NB4 (cell line): ENCODE measurements around the gene BMP8A.

ENCODE experiments used
- POLR2A ChIP-seq: IDR thresholded peaks from 2 replicates; pipeline ENCODE4 v1.6.1; 2011; ENCODE audit warnings: mild to moderate bottlenecking; ENCODE audit not compliant: insufficient read length; ENCODE audit errors: extremely low read depth
- TF ChIP-seq, protein P1 (sequence below): IDR thresholded peaks from one replicate; pipeline ENCODE4 v1.5.1; 2012; ENCODE audit warnings: low read depth, low read length
- TF ChIP-seq, protein P2 (sequence below): IDR thresholded peaks from 2 replicates; pipeline ENCODE4 v1.6.1; 2011; ENCODE audit warnings: low read depth, low read length

DNA sequence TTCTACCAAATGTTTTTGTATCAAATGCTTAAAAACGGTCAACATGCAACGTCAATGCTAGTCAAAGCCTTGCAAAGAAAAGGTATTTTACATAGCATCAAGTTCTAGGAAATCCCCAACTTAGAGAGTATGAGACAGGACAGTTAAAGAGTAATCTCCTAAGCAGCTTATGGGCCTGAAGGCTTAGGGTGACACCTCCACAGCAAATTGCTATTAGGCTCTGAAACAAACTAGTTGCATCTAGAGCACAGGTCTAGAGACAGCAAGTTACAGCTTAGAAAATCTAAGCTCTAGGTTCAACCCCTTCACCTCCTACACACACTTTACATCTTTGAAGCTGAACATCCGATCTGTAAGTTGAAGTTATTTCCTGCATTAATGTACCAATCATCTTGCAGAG, 71.5 kb downstream of the BMP8A start:
- no peak for TF ChIP-seq POLR2A
- TF ChIP-seq, protein P1, sequence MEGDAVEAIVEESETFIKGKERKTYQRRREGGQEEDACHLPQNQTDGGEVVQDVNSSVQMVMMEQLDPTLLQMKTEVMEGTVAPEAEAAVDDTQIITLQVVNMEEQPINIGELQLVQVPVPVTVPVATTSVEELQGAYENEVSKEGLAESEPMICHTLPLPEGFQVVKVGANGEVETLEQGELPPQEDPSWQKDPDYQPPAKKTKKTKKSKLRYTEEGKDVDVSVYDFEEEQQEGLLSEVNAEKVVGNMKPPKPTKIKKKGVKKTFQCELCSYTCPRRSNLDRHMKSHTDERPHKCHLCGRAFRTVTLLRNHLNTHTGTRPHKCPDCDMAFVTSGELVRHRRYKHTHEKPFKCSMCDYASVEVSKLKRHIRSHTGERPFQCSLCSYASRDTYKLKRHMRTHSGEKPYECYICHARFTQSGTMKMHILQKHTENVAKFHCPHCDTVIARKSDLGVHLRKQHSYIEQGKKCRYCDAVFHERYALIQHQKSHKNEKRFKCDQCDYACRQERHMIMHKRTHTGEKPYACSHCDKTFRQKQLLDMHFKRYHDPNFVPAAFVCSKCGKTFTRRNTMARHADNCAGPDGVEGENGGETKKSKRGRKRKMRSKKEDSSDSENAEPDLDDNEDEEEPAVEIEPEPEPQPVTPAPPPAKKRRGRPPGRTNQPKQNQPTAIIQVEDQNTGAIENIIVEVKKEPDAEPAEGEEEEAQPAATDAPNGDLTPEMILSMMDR, result no peak
- TF ChIP-seq, protein P2, sequence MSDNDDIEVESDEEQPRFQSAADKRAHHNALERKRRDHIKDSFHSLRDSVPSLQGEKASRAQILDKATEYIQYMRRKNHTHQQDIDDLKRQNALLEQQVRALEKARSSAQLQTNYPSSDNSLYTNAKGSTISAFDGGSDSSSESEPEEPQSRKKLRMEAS, result no peak
